LNCaP clone FGC (cell line): Measurements from ENCODE around the gene LZTFL1.
A peak's percentile ranks its signal among the peaks of the same experiment; 100 is the strongest.

Source experiments
- DNase-seq: peaks from one replicate; pipeline ENCODE4 v3.0.0-alpha.2; 2011; ENCODE audit warnings: low read depth
- H3K4me3 ChIP-seq: 2 replicates; pipeline ENCODE4 v1.5.1; 2011; ENCODE audit warnings: mild to moderate bottlenecking, low read depth, low read length, control low read depth
- CTCF ChIP-seq: IDR thresholded peaks from 2 replicates; pipeline ENCODE4 v1.5.1; 2012; ENCODE audit warnings: mild to moderate bottlenecking; ENCODE audit not compliant: control insufficient read depth, insufficient read depth; ENCODE audit errors: extremely low read depth

LZTFL1 gene

GRCh38 chr3:45826908-45827307, 15.0 kb downstream of the LZTFL1 start:
- no peak for DNase-seq
- no peak overlapping the region for H3K4me3 ChIP-seq
- no peak for TF ChIP-seq CTCF

- no peak for DNase-seq
- no peak overlapping the region for H3K4me3 ChIP-seq
- TF ChIP-seq CTCF, result no peak
These were observed 15.6 kb downstream of the LZTFL1 start for GRCh38 chr3:45826321-45826720.

GRCh38 chr3:45821127-45821526, 20.8 kb downstream of the LZTFL1 start:
- no peak for DNase-seq
- no peak for TF ChIP-seq CTCF
- no peak overlapping the region for H3K4me3 ChIP-seq

GRCh38 chr3:45819543-45819942, 22.4 kb downstream of the LZTFL1 start:
- DNase-seq, result peak; percentile 56
- no peak for TF ChIP-seq CTCF
- H3K4me3 ChIP-seq, result no peak overlapping the region

GRCh38 chr3:45817831-45818522, 23.9 kb downstream of the LZTFL1 start:
- TF ChIP-seq CTCF, result no peak
- peak; percentile 91 for DNase-seq
- no peak overlapping the region for H3K4me3 ChIP-seq

- TF ChIP-seq CTCF, result no peak
- no peak overlapping the region for H3K4me3 ChIP-seq
- DNase-seq, result no peak
These were observed 25.4 kb downstream of the LZTFL1 start for GRCh38 chr3:45816544-45816943.

GRCh38 chr3:45814322-45814721, 27.6 kb downstream of the LZTFL1 start:
- no peak overlapping the region for H3K4me3 ChIP-seq
- DNase-seq, result no peak
- TF ChIP-seq CTCF, result no peak
